Prostate gland (tissue), 2 donors: ENCODE data around the gene FCN3. TPM values are rescaled to one million over a fixed set of nuclear protein-coding genes. Genes with fewer than 3 reads are reported as not detected.

Experiments used
- DNase-seq: peaks from one replicate; pipeline ENCODE4 v3.0.0-alpha.2; 2019; ENCODE audit warnings: low spot score
- H3K27ac ChIP-seq, 2 donors: fragments of 200-600 bp; sonication (generic); 2 replicates each; pipeline ENCODE4 v1.5.1; 2017 to 2019
- H3K27me3 ChIP-seq: fragments of 200-600 bp; sonication (generic); replicated peaks from 2 replicates; pipeline ENCODE4 v1.5.1; 2019; ENCODE audit not compliant: insufficient read depth
- H3K36me3 ChIP-seq, 2 donors: fragments of 200-600 bp; sonication (generic); 1 replicate in 1 of 2; 2 replicates in 1 of 2; pipeline versions ENCODE4 v1.5.1 to v1.8.1; 2017 to 2019
- H3K4me1 ChIP-seq: fragments of 200-600 bp; sonication (generic); replicated peaks from 2 replicates; pipeline ENCODE4 v1.5.1; 2019
- H3K4me3 ChIP-seq, 2 donors: fragments of 200-600 bp; sonication (generic); 2 replicates each; pipeline ENCODE4 v1.5.1; 2017 to 2019
- H3K9me3 ChIP-seq: fragments of 200-600 bp; sonication (generic); 2 replicates; pipeline ENCODE4 v1.5.1; 2017
- CTCF ChIP-seq, 4 experiments: fragments of 200-600 bp in 2 of 4; fragments of 450-650 bp in 2 of 4; sonication (generic) in 2 of 4; IDR thresholded peaks; 1 replicate in 3 of 4; 2 replicates in 1 of 4; pipeline ENCODE4 v1.5.1; 2016 to 2019; ENCODE audit warnings: antibody characterized with exemption in 4 of 4, mild to moderate bottlenecking in 2 of 4, moderate library complexity in 2 of 4
- POLR2A ChIP-seq: fragments of 450-650 bp; IDR thresholded peaks from one replicate; pipeline ENCODE4 v1.6.1; 2016; ENCODE audit warnings: antibody characterized with exemption, mild to moderate bottlenecking
- POLR2AphosphoS5 ChIP-seq: sonication (generic); formaldehyde crosslinking; IDR thresholded peaks from one replicate; pipeline ENCODE4 v1.6.1; 2017; ENCODE audit warnings: antibody characterized with exemption
- WGBS: methylation state at CpG from one replicate; pipeline ENCODE4 v1.1.5; 2018; 5-methylcytosine and 5-hydroxymethylcytosine counted together
- intact Hi-C: fragments of 100-400 bp; cut with DNase I; formaldehyde crosslinking; loops from one replicate; pipeline ENCODE4 v1.14.2; 2022
- small RNA-seq, 2 donors: library from RNA; depleted of rRNA; stranded (forward); fragments of <200 nt; gene quantifications; one replicate each; pipeline ENCODE3, GENCODE V24; 2016
- total RNA-seq, 2 donors: library from RNA; depleted of rRNA; stranded (reverse); fragments of >200 nt; gene quantifications; one replicate each; pipeline ENCODE4 v1.1.0, GENCODE V29; 2016

Gene FCN3
- total RNA-seq, 2 donors from 2014 or later = 0.82 to 15.6 TPM

DNA sequence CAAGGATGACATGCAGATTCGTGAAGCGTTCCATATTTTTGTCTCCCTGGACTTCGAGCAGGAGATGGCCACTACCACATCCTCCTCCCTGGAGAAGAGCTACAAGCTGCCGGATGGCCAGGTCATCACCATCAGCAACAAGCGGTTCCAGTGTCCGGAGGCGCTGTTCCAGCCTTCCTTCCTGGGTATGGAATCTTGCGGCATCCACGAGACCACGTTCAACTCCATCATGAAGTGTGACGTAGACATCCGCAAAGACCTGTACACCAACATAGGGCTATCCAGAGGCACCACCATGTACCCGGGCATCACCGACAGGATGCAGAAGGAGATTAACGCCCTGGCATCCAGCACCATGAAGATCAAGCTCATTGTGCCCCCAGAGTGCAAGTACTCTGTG is 49.3 kb downstream of the FCN3 start:
- 87% methylated on average over 15 of the region's 15 CpGs for WGBS
- Histone ChIP-seq H3K4me3 (no peak overlapping the region), H3K4me1 (peaks cover 25% of the 10 kb centered on the region), H3K9me3 (no peaks in the 10 kb centered on the region), H3K36me3 (peaks cover 0 to 9% of the 10 kb centered on the region in 2 donors), H3K27ac (peak overlapping the region in 1 of 2 donors; percentile 67), H3K27me3 (no peaks in the 10 kb centered on the region)
- intact Hi-C loops = no loop called here
- no peak for TF ChIP-seq CTCF (IDR thresholded peaks at IDR 0.05)
- TF ChIP-seq POLR2A = no peak
- TF ChIP-seq POLR2AphosphoS5 = no peak
- no peak for DNase-seq

GRCh38 chr1:27322569-27323240 is 51.9 kb downstream of the FCN3 start:
- peaks cover 0 to 9% of the 10 kb centered on the region in 2 donors for H3K36me3 ChIP-seq
- intact Hi-C loops = loop anchor here (2.0 kb wide), 1 partner anchor 24 kb away; no protein-coding TSS in a partner anchor
- 9% methylated on average over 10 of the region's 10 CpGs for WGBS

GRCh38 chr1:27321813-27322568 is 52.6 kb downstream of the FCN3 start, which contains the start of gene TMEM222:
TMEM222 (plus strand) TSS chr1:27322163; CDS start chr1:27322198, 35 bp downstream.
- Histone ChIP-seq H3K36me3 (peaks cover 0 to 9% of the 10 kb centered on the region in 2 donors), H3K4me3 (peak within 1 kb of the TSS; percentile 53 to 62), H3K27ac (peak within 1 kb of the TSS; percentile 71 to 75), H3K9me3 (no peaks in the 10 kb centered on the region), H3K4me1 (peaks cover 14% of the 10 kb centered on the region), H3K27me3 (no peaks in the 10 kb centered on the region)
- TF ChIP-seq POLR2AphosphoS5 = peak; percentile 97
- TF ChIP-seq CTCF (IDR thresholded peaks at IDR 0.05) = peak in 2 of 4 experiments; percentile 60 to 64
- peak; percentile 48 for TF ChIP-seq POLR2A
- DNase-seq = peak; percentile 97
- intact Hi-C loops = loop anchor here (2.0 kb wide), 1 partner anchor 23 kb away; no protein-coding TSS in a partner anchor
- WGBS = under 1% methylated on average over 65 of the region's 67 CpGs

More at GRCh38 chr1:27322569-27323240, 51.9 kb downstream of the FCN3 start:
- peak overlapping the region; percentile 53 to 62 for H3K4me3 ChIP-seq
- no peak for DNase-seq
- no peaks in the 10 kb centered on the region for H3K9me3 ChIP-seq
- H3K4me1 ChIP-seq = peaks cover 21% of the 10 kb centered on the region
- no peak for TF ChIP-seq POLR2AphosphoS5
- TF ChIP-seq POLR2A = no peak
- no peak for TF ChIP-seq CTCF (IDR thresholded peaks at IDR 0.05)
- peak overlapping the region; percentile 71 to 75 for H3K27ac ChIP-seq
- H3K27me3 ChIP-seq = no peaks in the 10 kb centered on the region

Small RNA genes lying within 50 kb of the gene (small RNA-seq; reads per million reads assigned to genes)
- gene RNU6-48P = 0 reads per million in 2 donors

Other genes with a start within 250 kb of the FCN3 start
- 10 to 100 TPM; 22.9 to 30.4 TPM for gene SLC9A1, start 219.7 kb downstream of the FCN3 start, total RNA-seq
- gene WDTC1, start 140.2 kb downstream of the FCN3 start, total RNA-seq = 10 to 100 TPM; 45.1 to 56.1 TPM
- 10 to 100 TPM; 49.6 to 59.5 TPM for gene TMEM222, start 52.7 kb downstream of the FCN3 start, total RNA-seq
- 100 to 1,000 TPM in 1 of 2 donors, 10 to 100 TPM in 1; 94.7 to 217 TPM for gene SYTL1, start 32.8 kb downstream of the FCN3 start, total RNA-seq
- 10 to 100 TPM; 38.6 to 60.7 TPM for gene MAP3K6, start 7.9 kb downstream of the FCN3 start, total RNA-seq
- 1 to 10 TPM; 1.8 to 3.6 TPM for gene CD164L2, start 8.5 kb upstream of the FCN3 start, total RNA-seq
- under 1 TPM; 0.14 to 0.57 TPM for gene GPR3, start 17.8 kb upstream of the FCN3 start, total RNA-seq
- 10 to 100 TPM; 42.0 to 63.6 TPM for gene WASF2, start 115.3 kb upstream of the FCN3 start, total RNA-seq
- gene AHDC1, start 229.3 kb upstream of the FCN3 start, total RNA-seq = 10 to 100 TPM; 27.1 to 83.7 TPM